Activated CD4-positive, alpha-beta T cell treated with anti-CD3 and anti-CD28 coated beads for 36 hours (primary cell): ENCODE results near the gene CYRIA. TPM values are rescaled to one million over a fixed set of nuclear protein-coding genes. Genes with fewer than 3 reads are reported as not detected.

Experiments
- ATAC-seq: fragments of 200-7000 bp; cut with Tn5 transposase; one replicate; pipeline ENCODE4 v1.10.0; 2021; ENCODE audit warnings: mild to moderate bottlenecking, moderate library complexity
- CTCF ChIA-PET: fragments of 350-600 bp; sonication (Branson Sonifier 250); formaldehyde crosslinking; loops from one replicate; lab custom pipeline; 2021; ENCODE audit warnings: antibody characterized with exemption; lab: Charles Lee
- POLR2A ChIA-PET: fragments of 350-600 bp; sonication (Branson Sonifier 250); formaldehyde crosslinking; loops from one replicate; lab custom pipeline; 2021; ENCODE audit warnings: antibody characterized with exemption, inconsistent platforms; lab: Charles Lee
- DNase-seq: peaks from one replicate; pipeline ENCODE4 v3.0.0-alpha.2; 2020
- H3K27ac Mint-ChIP-seq: one replicate; pipeline ENCODE4 v1.8.0; 2021; ENCODE audit warnings: mixed read lengths
- H3K27me3 Mint-ChIP-seq: one replicate; pipeline ENCODE4 v1.8.0; 2021; ENCODE audit warnings: mixed read lengths
- H3K36me3 Mint-ChIP-seq: one replicate; pipeline ENCODE4 v1.8.0; 2021; ENCODE audit warnings: low read depth, mixed read lengths
- H3K4me1 Mint-ChIP-seq: one replicate; pipeline ENCODE4 v1.8.0; 2021; ENCODE audit warnings: mixed read lengths
- H3K4me3 Mint-ChIP-seq: one replicate; pipeline ENCODE4 v1.8.0; 2021; ENCODE audit warnings: mild to moderate bottlenecking, moderate library complexity, mixed read lengths
- H3K9me3 Mint-ChIP-seq: one replicate; pipeline ENCODE4 v1.8.0; 2021; ENCODE audit warnings: low read depth, mixed read lengths
- intact Hi-C, 2 experiments: fragments of 100-400 bp; cut with DNase I in 1 of 2; cut with micrococcal nuclease in 1 of 2; formaldehyde crosslinking; loops; one replicate each; pipeline versions ENCODE4 v1.14.2 to v1.15.1; 2022 to 2024; cut with DNase I, micrococcal nuclease
- total RNA-seq, 2 experiments: library from RNA; stranded (reverse); gene quantifications; one replicate each; pipeline ENCODE4 v1.2.3, GENCODE V29; 2021

Gene CYRIA
- total RNA-seq, 2 experiments from 2014 or later, result 2.5 to 2.8 TPM

DNA sequence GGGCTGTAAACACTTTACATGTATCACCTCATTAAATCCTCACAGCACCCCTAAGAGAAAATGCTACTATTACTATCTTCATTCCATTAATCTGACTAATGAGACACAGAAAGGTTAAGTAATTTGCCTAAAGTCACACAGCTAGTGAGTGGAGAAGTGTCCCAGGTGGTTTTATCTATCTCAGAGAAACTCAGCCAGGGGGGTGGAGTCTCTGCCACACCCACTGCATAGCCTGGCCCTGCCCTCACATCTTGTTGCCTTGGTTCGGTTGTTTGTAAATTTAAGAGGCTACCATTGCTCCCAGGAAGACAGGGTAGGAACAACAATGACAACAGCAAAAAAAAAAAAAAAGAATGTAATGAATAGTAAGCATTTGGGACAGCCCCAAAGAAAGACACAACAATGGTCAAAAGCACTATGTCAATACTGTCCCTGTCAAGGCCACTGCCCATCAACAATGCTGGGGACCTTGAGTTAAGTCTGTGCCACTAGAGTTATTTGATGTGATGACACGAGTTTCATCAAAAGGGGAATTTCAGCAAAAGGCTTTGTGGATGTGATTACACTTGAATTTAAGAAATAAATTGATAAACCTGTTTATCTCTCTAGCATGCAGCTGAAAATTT, 17.5 kb downstream of the CYRIA start:
- ATAC-seq (no peak), DNase-seq (no peak)
- no peaks in the 10 kb centered on the region for H3K9me3 Mint-ChIP-seq
- no peak overlapping the region for H3K4me3 Mint-ChIP-seq
- H3K27ac Mint-ChIP-seq, result no peak overlapping the region
- peaks cover 19% of the 10 kb centered on the region for H3K4me1 Mint-ChIP-seq
- ChIA-PET CTCF (no interaction called here), POLR2A (no interaction called here)
- H3K27me3 Mint-ChIP-seq, result no peaks in the 10 kb centered on the region
- intact Hi-C loops, result no loop called here
- H3K36me3 Mint-ChIP-seq, result no peaks in the 10 kb centered on the region

DNA sequence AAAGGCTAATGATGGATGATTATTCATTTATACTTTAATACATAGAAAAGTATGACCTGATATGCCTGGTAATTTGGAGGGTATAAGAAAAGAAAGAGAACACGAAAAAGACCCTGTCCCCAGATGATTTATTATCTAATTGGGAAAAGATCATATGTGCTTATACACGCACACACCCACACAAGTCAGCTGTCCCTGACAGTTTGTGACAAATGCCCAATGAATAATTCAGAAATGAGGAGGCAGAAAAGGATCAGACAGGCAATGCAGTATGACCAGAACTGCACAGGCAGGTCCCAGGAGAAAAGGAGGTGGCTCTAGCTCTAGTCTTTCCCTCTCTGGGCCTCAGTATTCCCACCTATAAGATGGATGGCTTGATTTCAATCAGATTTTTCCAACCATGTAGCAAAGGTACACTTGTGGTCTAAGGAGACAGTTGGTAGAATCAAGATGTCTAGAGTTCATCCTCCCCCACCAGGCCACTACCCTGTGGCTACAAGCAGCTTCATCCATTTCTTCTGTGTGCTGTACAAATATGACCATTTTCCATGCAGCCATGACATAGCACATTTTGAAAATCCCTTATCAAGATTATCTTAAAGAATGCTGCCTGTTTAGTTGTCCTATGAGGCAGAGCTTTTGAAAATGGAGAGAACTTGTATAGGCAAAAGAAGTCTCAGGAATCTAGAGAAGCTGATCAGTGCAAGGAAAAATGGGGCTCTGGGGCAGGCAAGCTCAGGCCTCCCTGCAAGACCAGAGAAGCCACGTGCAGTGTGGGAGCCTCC, 19.7 kb downstream of the CYRIA start:
- H3K27ac Mint-ChIP-seq, result no peak overlapping the region
- no peak for DNase-seq
- ChIA-PET POLR2A (no interaction called here), CTCF (interaction anchor here (1.0 to 1.1 kb wide), 2 partner anchors 23 to 33 kb away, joined by 3 to 4 read pairs; no protein-coding TSS in a partner anchor)
- no peak overlapping the region for H3K4me3 Mint-ChIP-seq
- H3K4me1 Mint-ChIP-seq, result peaks cover 16% of the 10 kb centered on the region
- H3K27me3 Mint-ChIP-seq, result no peaks in the 10 kb centered on the region
- no peaks in the 10 kb centered on the region for H3K36me3 Mint-ChIP-seq
- ATAC-seq, result no peak
- intact Hi-C loops, result no loop called here
- H3K9me3 Mint-ChIP-seq, result no peaks in the 10 kb centered on the region

DNA sequence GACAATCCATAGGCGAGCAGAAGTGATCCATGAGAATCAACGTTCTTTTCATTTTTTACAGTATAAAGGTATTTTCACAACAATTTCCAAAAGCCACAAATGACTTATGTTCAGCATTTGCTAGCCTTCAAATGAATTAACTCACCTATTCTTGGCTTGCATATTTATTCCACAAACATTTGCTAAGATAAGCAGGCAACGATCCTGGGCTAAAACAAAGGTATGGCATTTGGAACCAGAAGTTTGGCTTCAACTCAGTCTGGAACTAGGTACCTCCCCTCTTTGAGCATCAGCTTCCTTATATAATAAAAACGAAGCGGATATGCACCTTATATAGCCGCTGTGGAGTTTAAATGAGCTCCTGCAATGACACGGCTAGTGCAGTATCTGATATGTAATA, 20.5 kb downstream of the CYRIA start:
- no peaks in the 10 kb centered on the region for H3K9me3 Mint-ChIP-seq
- CTCF ChIA-PET, result interaction anchor here (1.0 to 1.1 kb wide), 2 partner anchors 23 to 34 kb away, joined by 3 to 4 read pairs; no protein-coding TSS in a partner anchor
- peaks cover 7% of the 10 kb centered on the region for H3K4me1 Mint-ChIP-seq
- no peak overlapping the region for H3K27ac Mint-ChIP-seq
- H3K36me3 Mint-ChIP-seq, result no peaks in the 10 kb centered on the region
- intact Hi-C loops, result no loop called here
- DNase-seq (no peak), ATAC-seq (no peak)
- no peaks in the 10 kb centered on the region for H3K27me3 Mint-ChIP-seq
- POLR2A ChIA-PET, result no interaction called here
- H3K4me3 Mint-ChIP-seq, result no peak overlapping the region

DNA sequence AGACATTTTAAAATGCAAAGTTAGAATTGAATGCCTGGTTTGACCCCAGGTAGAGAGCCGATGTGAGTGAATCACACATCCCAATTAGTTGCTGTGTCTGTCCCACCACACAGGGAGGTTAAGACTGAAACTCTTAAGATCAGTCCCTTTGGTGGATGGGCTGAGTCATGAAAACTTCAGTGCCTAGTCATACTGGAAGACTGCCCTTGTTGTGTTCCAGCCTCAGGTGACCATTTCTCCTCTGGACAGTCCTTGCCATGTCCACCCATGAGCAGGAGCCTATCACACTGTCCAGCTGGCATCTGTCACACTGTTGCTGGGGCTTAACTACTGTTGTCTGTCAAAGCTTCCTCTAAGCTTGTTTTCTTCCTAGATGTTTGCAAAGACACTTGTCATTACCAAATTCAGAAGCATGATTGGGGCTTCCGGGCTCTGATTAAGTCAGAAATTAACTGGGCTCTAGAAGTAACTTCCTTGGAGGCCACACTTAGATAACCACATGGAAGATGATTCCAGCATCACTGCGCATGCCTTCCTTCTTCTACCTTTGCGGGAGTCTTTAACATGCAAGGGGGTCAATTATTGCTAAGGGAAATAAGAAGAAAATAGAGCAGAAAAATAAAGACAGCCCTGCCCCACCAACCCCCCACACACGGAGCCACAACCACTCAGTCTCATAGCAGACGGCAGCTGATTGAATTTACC, 21.3 kb downstream of the CYRIA start:
- ATAC-seq (no peak), DNase-seq (no peak)
- CTCF ChIA-PET, result no interaction called here
- intact Hi-C loops, result no loop called here
- Mint-ChIP-seq H3K27me3 (no peaks in the 10 kb centered on the region), H3K9me3 (no peaks in the 10 kb centered on the region), H3K4me1 (peaks cover 2% of the 10 kb centered on the region), H3K36me3 (no peaks in the 10 kb centered on the region), H3K4me3 (no peak overlapping the region), H3K27ac (no peak overlapping the region)
- POLR2A ChIA-PET, result no interaction called here

DNA sequence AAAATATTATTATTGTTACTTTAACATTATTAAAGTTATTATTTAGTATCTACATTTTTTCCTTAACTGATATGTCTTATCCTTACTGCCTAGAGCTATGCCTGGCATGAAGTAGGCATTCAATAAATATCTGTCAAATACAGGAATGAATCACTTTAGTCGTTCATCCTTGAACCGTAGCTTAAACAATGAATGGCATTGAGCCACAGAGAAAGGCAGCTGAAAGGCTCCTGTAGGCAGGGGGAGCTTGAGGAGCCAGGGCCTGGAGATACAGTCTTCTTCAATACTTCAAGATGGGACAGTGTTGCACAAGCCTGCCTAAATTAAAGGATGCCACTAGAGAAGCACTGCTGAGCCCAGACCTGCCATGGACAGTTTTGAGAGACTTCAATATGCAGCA, 22.5 kb downstream of the CYRIA start:
- CTCF ChIA-PET, result no interaction called here
- intact Hi-C loops, result no loop called here
- POLR2A ChIA-PET, result no interaction called here
- Mint-ChIP-seq H3K9me3 (no peaks in the 10 kb centered on the region), H3K4me3 (no peak overlapping the region), H3K27me3 (no peaks in the 10 kb centered on the region), H3K27ac (no peak overlapping the region), H3K36me3 (no peaks in the 10 kb centered on the region), H3K4me1 (peaks cover 12% of the 10 kb centered on the region)
- ATAC-seq (no peak), DNase-seq (no peak)

DNA sequence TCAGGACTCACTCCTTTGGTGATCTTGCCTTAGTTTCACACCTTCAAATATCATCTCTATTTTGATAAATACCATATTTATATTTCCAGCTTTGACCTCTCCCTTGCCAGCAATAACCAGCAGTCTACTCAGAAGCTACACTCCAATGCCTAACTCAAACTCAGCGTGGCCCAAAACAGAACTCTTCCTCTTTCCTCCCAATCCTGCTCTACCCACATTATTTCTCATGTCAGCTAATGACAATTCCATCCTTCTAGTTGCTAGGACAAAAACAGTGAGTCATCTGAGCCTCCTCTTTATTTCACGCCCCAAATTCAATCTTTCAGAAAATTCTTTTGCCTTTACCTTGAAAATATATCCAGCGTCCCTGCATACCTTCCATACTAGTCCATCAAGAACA, 23.5 kb downstream of the CYRIA start:
- ATAC-seq, result no peak
- ChIA-PET POLR2A (no interaction called here), CTCF (interaction anchor here (0.6 to 0.8 kb wide), 2 partner anchors 40 to 114 kb away, joined by 3 to 4 read pairs; no protein-coding TSS in a partner anchor)
- Mint-ChIP-seq H3K27me3 (no peaks in the 10 kb centered on the region), H3K9me3 (no peaks in the 10 kb centered on the region), H3K27ac (no peak overlapping the region), H3K4me1 (peaks cover 15% of the 10 kb centered on the region), H3K36me3 (no peaks in the 10 kb centered on the region), H3K4me3 (no peak overlapping the region)
- no peak for DNase-seq
- intact Hi-C loops, result no loop called here

DNA sequence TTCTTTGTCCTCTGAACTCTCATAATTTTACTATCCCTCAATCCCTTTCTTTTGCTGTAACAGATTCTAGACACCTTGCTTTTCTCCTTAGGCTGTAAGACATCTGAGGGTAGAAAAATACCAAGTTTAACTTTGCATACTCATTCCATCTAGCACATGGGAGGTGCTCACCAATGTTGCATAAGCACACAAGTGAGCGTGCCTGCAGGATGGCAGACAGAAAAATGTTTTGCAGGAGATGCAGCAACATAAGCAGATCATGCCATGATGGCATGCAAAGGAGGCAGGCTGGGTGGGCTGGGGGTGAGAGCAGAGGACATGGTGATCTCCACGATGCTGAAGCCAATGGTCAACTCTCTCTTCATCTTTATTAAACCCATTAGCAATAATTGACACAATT, 24.1 kb downstream of the CYRIA start:
- DNase-seq (no peak), ATAC-seq (no peak)
- POLR2A ChIA-PET, result no interaction called here
- intact Hi-C loops, result no loop called here
- Mint-ChIP-seq H3K4me1 (peaks cover 15% of the 10 kb centered on the region), H3K36me3 (no peaks in the 10 kb centered on the region), H3K4me3 (no peak overlapping the region), H3K27ac (no peak overlapping the region), H3K9me3 (no peaks in the 10 kb centered on the region), H3K27me3 (no peaks in the 10 kb centered on the region)
- CTCF ChIA-PET, result no interaction called here

DNA sequence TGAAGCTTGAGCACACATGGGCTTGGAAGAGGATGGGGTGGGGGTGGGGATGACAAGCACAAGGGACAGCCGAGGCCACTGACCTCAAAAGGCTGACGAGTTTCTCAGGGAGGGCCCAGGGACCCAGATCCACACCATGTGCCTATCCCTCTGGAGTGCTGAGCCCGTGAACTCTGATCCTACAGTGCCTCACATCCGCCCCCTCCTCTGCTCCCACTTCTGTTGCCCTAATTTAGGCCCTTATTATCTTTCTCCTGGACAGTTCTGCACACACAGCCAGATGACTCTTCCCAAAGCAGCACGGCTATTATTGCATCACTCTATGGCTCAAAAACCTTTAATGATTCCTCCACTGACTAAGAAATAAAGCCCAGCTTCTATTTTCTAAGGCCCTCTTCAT, 24.8 kb downstream of the CYRIA start:
- intact Hi-C loops, result no loop called here
- ChIA-PET CTCF (no interaction called here), POLR2A (no interaction called here)
- H3K4me1 Mint-ChIP-seq, result peaks cover 15% of the 10 kb centered on the region
- H3K27ac Mint-ChIP-seq, result no peak overlapping the region
- no peak overlapping the region for H3K4me3 Mint-ChIP-seq
- DNase-seq, result no peak
- H3K36me3 Mint-ChIP-seq, result no peaks in the 10 kb centered on the region
- no peaks in the 10 kb centered on the region for H3K27me3 Mint-ChIP-seq
- no peak for ATAC-seq
- no peaks in the 10 kb centered on the region for H3K9me3 Mint-ChIP-seq

DNA sequence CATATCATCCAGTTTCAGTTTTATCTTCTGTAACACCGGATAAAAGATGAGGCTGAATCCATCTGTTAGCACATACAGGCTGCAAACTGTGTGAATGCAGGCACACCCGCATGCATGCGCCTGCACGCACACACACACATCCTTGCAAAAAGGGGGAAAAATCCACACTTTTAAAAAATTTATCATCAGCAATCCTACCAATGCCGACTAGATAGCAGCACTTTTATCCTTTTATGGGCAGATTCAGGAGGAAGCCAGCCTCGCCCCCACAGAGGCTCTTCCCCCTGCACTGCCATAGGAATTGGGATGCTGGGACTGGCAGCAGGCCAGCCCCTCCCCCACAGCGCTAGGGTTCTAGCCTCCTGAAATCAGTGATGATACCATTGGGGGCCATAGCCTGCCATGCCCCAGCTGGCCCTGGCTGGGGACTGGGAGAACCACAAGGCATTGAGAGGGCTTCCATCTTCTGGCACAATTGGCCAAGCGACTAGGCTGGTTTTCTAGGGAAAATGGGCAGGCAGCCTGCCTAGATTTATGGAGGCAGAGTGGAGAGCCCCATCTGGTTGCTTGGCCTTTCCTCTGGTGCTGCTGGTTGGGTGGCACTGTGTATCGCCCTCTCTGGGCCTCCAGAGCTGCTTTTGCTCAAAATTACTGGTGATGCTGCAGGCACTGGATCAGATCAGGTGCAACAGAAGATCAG, 25.5 kb downstream of the CYRIA start:
- H3K36me3 Mint-ChIP-seq, result no peaks in the 10 kb centered on the region
- DNase-seq (no peak), ATAC-seq (no peak)
- no peak overlapping the region for H3K27ac Mint-ChIP-seq
- CTCF ChIA-PET, result interaction anchor here (1.3 kb wide), 1 partner anchor 10 kb away, joined by 3 read pairs; no protein-coding TSS in a partner anchor
- no peaks in the 10 kb centered on the region for H3K9me3 Mint-ChIP-seq
- no peak overlapping the region for H3K4me3 Mint-ChIP-seq
- H3K4me1 Mint-ChIP-seq, result peaks cover 15% of the 10 kb centered on the region
- intact Hi-C loops, result no loop called here
- H3K27me3 Mint-ChIP-seq, result no peaks in the 10 kb centered on the region
- POLR2A ChIA-PET, result no interaction called here

DNA sequence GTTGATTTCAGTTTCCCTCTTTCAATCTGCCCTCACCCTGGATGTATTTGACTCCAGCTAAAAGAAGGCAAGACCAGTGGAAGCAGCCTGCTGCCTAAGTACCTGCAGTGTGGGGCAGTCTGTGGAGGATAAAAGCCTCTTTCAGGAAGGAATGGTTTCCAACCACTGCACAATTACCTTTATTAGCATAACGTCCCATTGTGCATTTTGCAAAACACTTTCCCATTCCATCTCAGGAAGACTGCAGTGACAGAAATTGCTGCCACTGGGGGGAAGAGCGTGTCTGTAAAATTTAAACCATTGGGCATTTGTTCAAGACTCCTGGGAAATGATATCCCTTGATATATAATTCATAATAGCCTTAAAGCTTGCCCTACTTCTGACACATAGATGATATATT, 26.2 kb downstream of the CYRIA start:
- no peak overlapping the region for H3K27ac Mint-ChIP-seq
- H3K36me3 Mint-ChIP-seq, result no peaks in the 10 kb centered on the region
- POLR2A ChIA-PET, result no interaction called here
- CTCF ChIA-PET, result interaction anchor here (1.3 kb wide), 1 partner anchor 9 kb away, joined by 3 read pairs; no protein-coding TSS in a partner anchor
- intact Hi-C loops, result no loop called here
- no peaks in the 10 kb centered on the region for H3K9me3 Mint-ChIP-seq
- no peaks in the 10 kb centered on the region for H3K27me3 Mint-ChIP-seq
- DNase-seq, result no peak
- no peak for ATAC-seq
- peaks cover 15% of the 10 kb centered on the region for H3K4me1 Mint-ChIP-seq
- H3K4me3 Mint-ChIP-seq, result no peak overlapping the region

DNA sequence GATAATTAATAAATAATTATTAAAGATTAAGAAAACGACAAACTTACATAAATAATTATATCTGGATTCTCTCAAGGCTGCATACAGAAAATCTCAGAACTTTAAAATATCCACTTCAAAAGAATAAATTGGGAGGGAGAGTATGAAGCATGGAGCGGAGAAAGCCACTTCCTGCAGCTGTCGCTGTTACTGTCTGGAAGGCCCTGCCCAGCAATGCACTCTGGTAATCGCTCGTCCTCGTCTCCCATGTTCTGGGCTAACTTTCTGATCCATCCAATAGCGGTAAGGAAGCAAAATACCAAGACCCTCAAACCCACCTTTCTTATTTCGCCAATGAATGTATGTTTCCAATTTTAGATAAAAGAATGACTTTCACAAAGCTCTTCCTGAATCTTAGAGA, 26.7 kb downstream of the CYRIA start:
- intact Hi-C loops, result no loop called here

More for the DNA sequence above, 26.7 kb downstream of the CYRIA start:
- no peaks in the 10 kb centered on the region for H3K36me3 Mint-ChIP-seq
- H3K4me3 Mint-ChIP-seq, result no peak overlapping the region
- no peak for ATAC-seq
- CTCF ChIA-PET, result interaction anchor here (1.3 kb wide), 1 partner anchor 8 kb away, joined by 3 read pairs; no protein-coding TSS in a partner anchor
- no peaks in the 10 kb centered on the region for H3K27me3 Mint-ChIP-seq
- POLR2A ChIA-PET, result no interaction called here
- no peak for DNase-seq
- no peak overlapping the region for H3K27ac Mint-ChIP-seq
- no peaks in the 10 kb centered on the region for H3K9me3 Mint-ChIP-seq
- H3K4me1 Mint-ChIP-seq, result peaks cover 15% of the 10 kb centered on the region
